ENCODE measurements around the gene EFR3B.

Gene EFR3B

GRCh38 chr2:25076749-25077148 lies 34.9 kb downstream of the EFR3B start:
- Histone ChIP-seq H3K36me3 (ENCODE audit: control insufficient read depth, low read length) (no peaks in the 10 kb centered on the region), H3K4me3 (ENCODE audit: low read length) (no peak overlapping the region), H3K27me3 (ENCODE audit: control insufficient read depth, low read length) (peaks cover 30% of the 10 kb centered on the region), H3K4me2 (ENCODE audit: low read length) (no peak overlapping the region), H3F3A (ENCODE audit: control insufficient read depth, insufficient read depth) (no peaks in the 10 kb centered on the region), H3K9me3 (ENCODE audit: control insufficient read depth, insufficient read depth, low read length) (no peaks in the 10 kb centered on the region), H3K27ac (ENCODE audit: low read depth, low read length) (no peak overlapping the region), H4K20me1 (ENCODE audit: control insufficient read depth, insufficient read depth, low read depth, low read length) (no peaks in the 10 kb centered on the region), H3K9me2 (replicated peaks; ENCODE audit: control insufficient read depth, low read length) (no peaks in the 10 kb centered on the region), H3K4me1 (ENCODE audit: control insufficient read depth, low read length) (peaks cover 10% of the 10 kb centered on the region), H3K79me2 (ENCODE audit: control insufficient read depth, low read length) (no peaks in the 10 kb centered on the region)
- TF ChIP-seq EZH2phosphoT487 (IDR thresholded peaks at IDR 0.05; ENCODE audit: borderline replicate concordance, low read length) (no peak), CTCF (IDR thresholded peaks at IDR 0.05; ENCODE audit: low read depth, low read length, poor library complexity, severe bottlenecking) (no peak)

- no peak for TF ChIP-seq CTCF (IDR thresholded peaks at IDR 0.05; ENCODE audit: low read depth, low read length, poor library complexity, severe bottlenecking)
- no peak for TF ChIP-seq EZH2phosphoT487 (IDR thresholded peaks at IDR 0.05; ENCODE audit: borderline replicate concordance, low read length)
- Histone ChIP-seq H3K4me3 (ENCODE audit: low read length) (no peak overlapping the region), H3K36me3 (ENCODE audit: control insufficient read depth, low read length) (no peaks in the 10 kb centered on the region), H3K79me2 (ENCODE audit: control insufficient read depth, low read length) (no peaks in the 10 kb centered on the region), H3K4me1 (ENCODE audit: control insufficient read depth, low read length) (peaks cover 10% of the 10 kb centered on the region), H3K9me3 (ENCODE audit: control insufficient read depth, insufficient read depth, low read length) (no peaks in the 10 kb centered on the region), H3K4me2 (ENCODE audit: low read length) (no peak overlapping the region), H3K9me2 (replicated peaks; ENCODE audit: control insufficient read depth, low read length) (no peaks in the 10 kb centered on the region), H3F3A (ENCODE audit: control insufficient read depth, insufficient read depth) (no peaks in the 10 kb centered on the region), H4K20me1 (ENCODE audit: control insufficient read depth, insufficient read depth, low read depth, low read length) (no peaks in the 10 kb centered on the region), H3K27me3 (ENCODE audit: control insufficient read depth, low read length) (peaks cover 30% of the 10 kb centered on the region), H3K27ac (ENCODE audit: low read depth, low read length) (no peak overlapping the region)
Observed at GRCh38 chr2:25077789-25078169, 35.9 kb downstream of the EFR3B start.

GRCh38 chr2:25078170-25079049 lies 36.5 kb downstream of the EFR3B start:
- Histone ChIP-seq H3K27ac (ENCODE audit: low read depth, low read length) (no peak overlapping the region), H3K4me2 (ENCODE audit: low read length) (no peak overlapping the region), H3K36me3 (ENCODE audit: control insufficient read depth, low read length) (no peaks in the 10 kb centered on the region), H3K27me3 (ENCODE audit: control insufficient read depth, low read length) (peaks cover 30% of the 10 kb centered on the region), H4K20me1 (ENCODE audit: control insufficient read depth, insufficient read depth, low read depth, low read length) (no peaks in the 10 kb centered on the region), H3K79me2 (ENCODE audit: control insufficient read depth, low read length) (no peaks in the 10 kb centered on the region), H3F3A (ENCODE audit: control insufficient read depth, insufficient read depth) (no peaks in the 10 kb centered on the region), H3K4me1 (ENCODE audit: control insufficient read depth, low read length) (peaks cover 10% of the 10 kb centered on the region), H3K4me3 (ENCODE audit: low read length) (no peak overlapping the region), H3K9me2 (replicated peaks; ENCODE audit: control insufficient read depth, low read length) (no peaks in the 10 kb centered on the region), H3K9me3 (ENCODE audit: control insufficient read depth, insufficient read depth, low read length) (no peaks in the 10 kb centered on the region)
- TF ChIP-seq EZH2phosphoT487 (IDR thresholded peaks at IDR 0.05; ENCODE audit: borderline replicate concordance, low read length) = no peak
- no peak for TF ChIP-seq CTCF (IDR thresholded peaks at IDR 0.05; ENCODE audit: low read depth, low read length, poor library complexity, severe bottlenecking)
